Measurements from ENCODE around the gene CD99.

The CD99 gene, protein sequence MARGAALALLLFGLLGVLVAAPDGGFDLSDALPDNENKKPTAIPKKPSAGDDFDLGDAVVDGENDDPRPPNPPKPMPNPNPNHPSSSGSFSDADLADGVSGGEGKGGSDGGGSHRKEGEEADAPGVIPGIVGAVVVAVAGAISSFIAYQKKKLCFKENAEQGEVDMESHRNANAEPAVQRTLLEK

DNA sequence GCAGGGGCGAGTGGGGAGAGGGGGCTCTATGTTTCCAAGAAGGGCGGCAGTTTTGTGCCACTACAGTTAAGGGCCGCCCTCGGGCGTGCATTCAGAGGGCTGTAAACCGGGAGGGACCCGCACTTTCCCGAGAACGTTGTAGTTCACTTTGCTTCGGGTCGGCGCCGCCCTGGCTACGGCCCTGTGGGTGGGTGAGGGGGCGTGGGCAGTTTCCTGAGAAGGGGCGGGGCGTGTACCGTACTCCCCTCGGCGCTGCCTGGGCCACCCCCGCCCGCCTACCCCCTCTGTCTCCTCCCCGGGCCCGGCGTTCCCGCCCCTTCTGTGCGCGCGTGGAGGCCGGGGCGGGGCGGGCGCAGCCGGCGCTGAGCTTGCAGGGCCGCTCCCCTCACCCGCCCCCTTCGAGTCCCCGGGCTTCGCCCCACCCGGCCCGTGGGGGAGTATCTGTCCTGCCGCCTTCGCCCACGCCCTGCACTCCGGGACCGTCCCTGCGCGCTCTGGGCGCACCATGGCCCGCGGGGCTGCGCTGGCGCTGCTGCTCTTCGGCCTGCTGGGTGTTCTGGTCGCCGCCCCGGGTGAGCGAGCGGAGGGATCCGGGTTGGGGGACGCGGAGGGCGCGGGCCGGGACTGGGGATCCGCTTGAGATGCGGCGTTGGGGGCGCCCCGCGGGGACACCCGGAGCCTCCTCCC lies at the start of gene CD99:
TSS of gene CD99 (plus strand) at position 440 of the 687 bp plus-strand sequence. CDS start at position 506, 66 bp downstream.
- peak within 1 kb of the TSS; percentile 91 for H3K4me3 ChIP-seq (ENCODE audit: low read depth, low read length)
- H3K36me3 ChIP-seq (ENCODE audit: insufficient read depth, low read length), result no peaks in the 10 kb centered on the region
- H3K4me1 ChIP-seq (ENCODE audit: control insufficient read depth, insufficient read depth, low read length, unreplicated experiment), result peaks cover 33% of the 10 kb centered on the region
- peak within 1 kb of the TSS; percentile 91 for H2AFZ ChIP-seq (ENCODE audit: low read length, unreplicated experiment)
- H3K27ac ChIP-seq (ENCODE audit: low read depth, low read length), result peak within 1 kb of the TSS; percentile 83
- no peaks in the 10 kb centered on the region for H3K27me3 ChIP-seq (ENCODE audit: insufficient read depth, low read length)
- peaks cover 40% of the 10 kb centered on the region for H3K79me2 ChIP-seq (ENCODE audit: control insufficient read depth, insufficient read depth, low read length, unreplicated experiment)

DNA sequence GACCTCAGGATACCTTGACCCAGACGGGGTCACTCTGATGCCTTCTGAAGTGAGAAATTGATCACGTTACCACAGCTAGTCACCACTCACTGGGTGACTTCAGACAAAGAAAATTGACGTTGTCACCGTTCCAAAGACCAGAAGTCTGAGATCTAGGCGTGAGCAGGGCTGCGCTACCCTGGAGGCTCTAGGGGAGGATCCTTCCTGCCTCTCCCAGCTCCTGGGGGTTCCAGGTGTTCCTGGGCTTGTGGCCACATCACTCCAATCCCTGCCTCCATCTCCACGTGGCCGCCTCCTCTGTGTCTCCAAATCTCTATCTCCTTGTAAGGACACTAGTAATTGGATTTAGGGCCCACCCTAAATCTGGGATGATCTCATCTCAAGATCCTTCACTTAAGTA lies 48.9 kb upstream of the CD99 start:
- Histone ChIP-seq H3K36me3 (ENCODE audit: insufficient read depth, low read length) (peaks cover 7% of the 10 kb centered on the region; the same call in 1 of the 2 replicates), H3K27ac (ENCODE audit: low read depth, low read length) (no peak overlapping the region), H3K4me1 (ENCODE audit: control insufficient read depth, insufficient read depth, low read length, unreplicated experiment) (no peaks in the 10 kb centered on the region), H3K79me2 (ENCODE audit: control insufficient read depth, insufficient read depth, low read length, unreplicated experiment) (no peaks in the 10 kb centered on the region), H3K4me3 (ENCODE audit: low read depth, low read length) (no peak overlapping the region), H2AFZ (ENCODE audit: low read length, unreplicated experiment) (no peak overlapping the region), H3K27me3 (ENCODE audit: insufficient read depth, low read length) (no peaks in the 10 kb centered on the region)

- H3K36me3 ChIP-seq (ENCODE audit: insufficient read depth, low read length), result peaks cover 7% of the 10 kb centered on the region; the same call in 1 of the 2 replicates
- H3K27me3 ChIP-seq (ENCODE audit: insufficient read depth, low read length), result no peaks in the 10 kb centered on the region
- H3K4me3 ChIP-seq (ENCODE audit: low read depth, low read length), result no peak overlapping the region
- H3K79me2 ChIP-seq (ENCODE audit: control insufficient read depth, insufficient read depth, low read length, unreplicated experiment), result no peaks in the 10 kb centered on the region
- no peak overlapping the region for H2AFZ ChIP-seq (ENCODE audit: low read length, unreplicated experiment)
- H3K4me1 ChIP-seq (ENCODE audit: control insufficient read depth, insufficient read depth, low read length, unreplicated experiment), result no peaks in the 10 kb centered on the region
- no peak overlapping the region for H3K27ac ChIP-seq (ENCODE audit: low read depth, low read length)
These were observed 48.3 kb upstream of the CD99 start for GRCh38 chrX:2642791-2643190.

DNA sequence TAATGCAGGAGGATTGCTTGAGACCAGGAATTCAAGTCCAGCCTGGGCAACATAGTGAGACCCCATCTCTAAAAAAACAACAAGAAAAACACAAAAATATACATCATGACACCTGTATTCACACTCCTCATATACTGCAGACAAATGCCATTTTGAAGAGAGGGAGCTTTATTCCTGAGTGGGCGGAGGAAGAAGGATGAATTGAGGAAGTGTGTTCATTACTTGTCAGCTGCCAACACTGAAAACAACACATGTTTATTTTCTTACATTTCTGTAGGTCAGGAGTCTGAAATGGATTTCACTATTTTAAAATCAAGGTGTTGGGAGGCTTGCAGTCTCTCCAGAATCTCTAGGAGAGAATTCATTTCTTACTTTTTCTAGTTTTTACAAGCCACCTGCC lies 47.2 kb upstream of the CD99 start:
- H3K79me2 ChIP-seq (ENCODE audit: control insufficient read depth, insufficient read depth, low read length, unreplicated experiment), result no peaks in the 10 kb centered on the region
- H3K4me3 ChIP-seq (ENCODE audit: low read depth, low read length), result no peak overlapping the region
- no peak overlapping the region for H2AFZ ChIP-seq (ENCODE audit: low read length, unreplicated experiment)
- H3K36me3 ChIP-seq (ENCODE audit: insufficient read depth, low read length), result peaks cover 7% of the 10 kb centered on the region; the same call in 1 of the 2 replicates
- H3K4me1 ChIP-seq (ENCODE audit: control insufficient read depth, insufficient read depth, low read length, unreplicated experiment), result no peaks in the 10 kb centered on the region
- H3K27me3 ChIP-seq (ENCODE audit: insufficient read depth, low read length), result no peaks in the 10 kb centered on the region
- no peak overlapping the region for H3K27ac ChIP-seq (ENCODE audit: low read depth, low read length)

GRCh38 chrX:2645563-2645962 lies 45.5 kb upstream of the CD99 start:
- H3K4me1 ChIP-seq (ENCODE audit: control insufficient read depth, insufficient read depth, low read length, unreplicated experiment), result no peaks in the 10 kb centered on the region
- H3K4me3 ChIP-seq (ENCODE audit: low read depth, low read length), result no peak overlapping the region
- H3K27ac ChIP-seq (ENCODE audit: low read depth, low read length), result no peak overlapping the region
- H3K79me2 ChIP-seq (ENCODE audit: control insufficient read depth, insufficient read depth, low read length, unreplicated experiment), result no peaks in the 10 kb centered on the region
- H3K27me3 ChIP-seq (ENCODE audit: insufficient read depth, low read length), result no peaks in the 10 kb centered on the region
- H3K36me3 ChIP-seq (ENCODE audit: insufficient read depth, low read length), result no peaks in the 10 kb centered on the region
- no peak overlapping the region for H2AFZ ChIP-seq (ENCODE audit: low read length, unreplicated experiment)

DNA sequence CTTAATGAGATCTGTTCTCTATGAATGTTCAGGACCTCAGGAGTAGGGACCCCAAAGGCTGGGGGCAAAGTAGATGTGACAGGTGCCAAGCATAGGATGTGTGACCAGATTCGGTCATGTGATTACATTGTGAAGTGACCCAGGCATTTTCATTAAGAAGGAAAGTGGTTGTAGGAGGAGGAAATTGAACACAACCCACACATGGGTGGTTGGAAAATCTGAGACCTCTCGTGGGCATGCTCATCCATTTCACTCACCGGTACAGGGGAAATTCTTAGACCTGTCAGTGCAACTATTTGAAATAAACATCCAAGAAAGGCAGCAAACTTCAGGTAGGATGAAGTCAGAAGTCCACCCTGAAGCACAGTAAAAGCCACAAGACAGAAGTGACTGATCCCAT lies 43.5 kb upstream of the CD99 start:
- no peak overlapping the region for H3K27ac ChIP-seq (ENCODE audit: low read depth, low read length)
- no peak overlapping the region for H3K4me3 ChIP-seq (ENCODE audit: low read depth, low read length)
- no peaks in the 10 kb centered on the region for H3K36me3 ChIP-seq (ENCODE audit: insufficient read depth, low read length)
- no peaks in the 10 kb centered on the region for H3K27me3 ChIP-seq (ENCODE audit: insufficient read depth, low read length)
- H3K79me2 ChIP-seq (ENCODE audit: control insufficient read depth, insufficient read depth, low read length, unreplicated experiment), result no peaks in the 10 kb centered on the region
- H2AFZ ChIP-seq (ENCODE audit: low read length, unreplicated experiment), result no peak overlapping the region
- H3K4me1 ChIP-seq (ENCODE audit: control insufficient read depth, insufficient read depth, low read length, unreplicated experiment), result no peaks in the 10 kb centered on the region

DNA sequence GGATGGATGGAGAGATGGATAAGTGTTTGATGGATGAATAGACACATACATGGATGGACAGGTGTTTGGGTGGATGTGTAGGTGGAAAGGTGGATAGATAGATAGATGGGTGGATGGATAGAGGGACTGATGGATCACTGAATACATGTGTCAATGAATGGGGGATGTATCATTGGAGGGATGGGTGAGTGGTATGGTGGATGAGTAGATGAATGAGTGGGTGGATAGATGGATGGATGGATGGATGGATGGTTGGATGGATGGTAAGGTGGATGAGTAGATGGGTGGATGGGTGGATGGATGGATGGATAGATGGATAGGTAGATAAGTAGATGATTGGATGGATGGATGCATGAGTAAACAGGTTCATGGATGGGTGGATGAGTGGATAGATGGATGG lies 41.1 kb upstream of the CD99 start:
- no peaks in the 10 kb centered on the region for H3K4me1 ChIP-seq (ENCODE audit: control insufficient read depth, insufficient read depth, low read length, unreplicated experiment)
- no peaks in the 10 kb centered on the region for H3K27me3 ChIP-seq (ENCODE audit: insufficient read depth, low read length)
- H3K36me3 ChIP-seq (ENCODE audit: insufficient read depth, low read length), result no peaks in the 10 kb centered on the region
- H2AFZ ChIP-seq (ENCODE audit: low read length, unreplicated experiment), result no peak overlapping the region
- H3K27ac ChIP-seq (ENCODE audit: low read depth, low read length), result no peak overlapping the region
- no peaks in the 10 kb centered on the region for H3K79me2 ChIP-seq (ENCODE audit: control insufficient read depth, insufficient read depth, low read length, unreplicated experiment)
- H3K4me3 ChIP-seq (ENCODE audit: low read depth, low read length), result no peak overlapping the region

GRCh38 chrX:2650865-2651264 lies 40.2 kb upstream of the CD99 start:
- Histone ChIP-seq H3K79me2 (ENCODE audit: control insufficient read depth, insufficient read depth, low read length, unreplicated experiment) (no peaks in the 10 kb centered on the region), H2AFZ (ENCODE audit: low read length, unreplicated experiment) (no peak overlapping the region), H3K36me3 (ENCODE audit: insufficient read depth, low read length) (no peaks in the 10 kb centered on the region), H3K4me3 (ENCODE audit: low read depth, low read length) (no peak overlapping the region), H3K27me3 (ENCODE audit: insufficient read depth, low read length) (no peaks in the 10 kb centered on the region), H3K27ac (ENCODE audit: low read depth, low read length) (no peak overlapping the region), H3K4me1 (ENCODE audit: control insufficient read depth, insufficient read depth, low read length, unreplicated experiment) (no peaks in the 10 kb centered on the region)

DNA sequence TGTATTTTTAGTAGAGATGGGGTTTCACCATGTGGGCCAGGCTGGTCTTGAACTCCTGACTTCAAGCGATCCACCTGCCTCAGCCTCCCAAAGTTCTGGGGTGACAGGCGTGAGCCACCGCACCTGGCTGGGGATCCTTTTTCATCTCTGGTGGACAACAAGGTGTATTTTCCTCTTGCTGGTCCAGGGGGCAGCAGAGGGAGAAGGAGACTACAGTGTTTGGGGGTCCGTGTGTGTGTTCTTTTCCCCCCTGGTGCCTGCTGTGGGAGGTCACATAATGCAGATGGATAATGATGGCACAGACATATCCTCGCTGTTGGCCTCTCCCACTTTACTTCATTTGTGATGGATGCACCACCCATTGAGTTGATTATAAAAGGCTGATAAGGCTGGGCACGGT lies 39.0 kb upstream of the CD99 start:
- Histone ChIP-seq H3K4me1 (ENCODE audit: control insufficient read depth, insufficient read depth, low read length, unreplicated experiment) (no peaks in the 10 kb centered on the region), H3K79me2 (ENCODE audit: control insufficient read depth, insufficient read depth, low read length, unreplicated experiment) (no peaks in the 10 kb centered on the region), H3K27ac (ENCODE audit: low read depth, low read length) (no peak overlapping the region), H3K4me3 (ENCODE audit: low read depth, low read length) (no peak overlapping the region), H3K27me3 (ENCODE audit: insufficient read depth, low read length) (no peaks in the 10 kb centered on the region), H2AFZ (ENCODE audit: low read length, unreplicated experiment) (no peak overlapping the region), H3K36me3 (ENCODE audit: insufficient read depth, low read length) (no peaks in the 10 kb centered on the region)

DNA sequence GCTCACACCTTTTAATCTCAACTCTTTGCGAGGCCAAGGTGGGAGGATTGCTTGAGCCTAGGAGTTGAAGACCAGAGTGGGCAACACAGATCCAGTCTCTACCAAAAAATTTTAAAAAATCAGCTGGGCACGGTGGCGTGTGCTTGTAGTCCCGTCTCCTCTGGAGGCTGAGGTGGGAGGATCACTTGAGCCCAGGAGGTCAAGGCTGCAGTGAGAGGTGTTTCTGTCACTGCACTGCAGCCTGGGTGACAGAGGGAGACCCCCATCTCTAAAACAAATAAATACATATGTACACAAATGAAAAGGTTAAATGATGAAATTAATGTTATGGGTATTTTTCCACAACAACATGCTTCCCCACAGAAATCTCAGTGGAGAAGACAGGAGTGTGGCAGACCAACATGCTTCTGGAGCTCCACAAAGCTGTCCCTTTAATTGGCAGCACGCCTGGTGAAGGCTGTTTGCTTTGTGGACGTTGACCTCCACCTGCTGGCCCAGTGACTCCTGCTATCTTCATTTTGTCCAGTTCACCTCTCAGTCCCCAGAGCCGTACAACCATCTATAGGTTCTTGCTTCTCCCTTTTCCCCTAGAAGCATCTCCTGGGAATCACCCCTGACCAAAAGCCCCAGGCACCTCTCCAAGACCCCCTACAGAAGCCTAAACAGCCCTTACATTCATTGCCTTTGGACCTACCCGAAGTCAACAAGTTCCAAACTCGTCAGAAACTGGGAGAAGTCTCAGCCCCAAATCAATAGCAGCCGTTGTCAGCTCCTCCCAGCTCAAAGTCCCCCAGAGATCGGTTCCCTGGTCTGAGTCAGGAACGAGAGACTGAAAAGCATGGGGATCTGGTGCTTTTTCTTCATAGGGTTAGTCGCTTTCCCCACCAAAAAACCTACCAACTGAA lies 36.4 kb upstream of the CD99 start:
- Histone ChIP-seq H3K4me3 (ENCODE audit: low read depth, low read length) (no peak overlapping the region), H3K4me1 (ENCODE audit: control insufficient read depth, insufficient read depth, low read length, unreplicated experiment) (no peaks in the 10 kb centered on the region), H3K27ac (ENCODE audit: low read depth, low read length) (no peak overlapping the region), H3K36me3 (ENCODE audit: insufficient read depth, low read length) (no peaks in the 10 kb centered on the region), H3K27me3 (ENCODE audit: insufficient read depth, low read length) (no peaks in the 10 kb centered on the region), H2AFZ (ENCODE audit: low read length, unreplicated experiment) (no peak overlapping the region), H3K79me2 (ENCODE audit: control insufficient read depth, insufficient read depth, low read length, unreplicated experiment) (no peaks in the 10 kb centered on the region)
